WTC11 (cell line): ENCODE results near the gene LRRC4B.

Source experiments
- CBFB ChIP-seq: sonication (generic); formaldehyde crosslinking; IDR thresholded peaks from 2 replicates; pipeline ENCODE4 v1.8.1; 2022; ENCODE audit warnings: mild to moderate bottlenecking, low read depth, missing genetic modification reagents
- CREB1 ChIP-seq: sonication (generic); formaldehyde crosslinking; IDR thresholded peaks from 2 replicates; pipeline ENCODE4 v1.8.0; 2023; ENCODE audit warnings: mild to moderate bottlenecking, missing genetic modification reagents
- ETV6 ChIP-seq: sonication (generic); formaldehyde crosslinking; IDR thresholded peaks from 2 replicates; pipeline ENCODE4 v1.8.1; 2022; ENCODE audit warnings: mild to moderate bottlenecking, missing genetic modification reagents
- FOXJ3 ChIP-seq: sonication (generic); formaldehyde crosslinking; IDR thresholded peaks from 2 replicates; pipeline ENCODE4 v1.9.0; 2021; ENCODE audit warnings: missing genetic modification reagents, mild to moderate bottlenecking, borderline replicate concordance
- FOXK1 ChIP-seq: sonication (generic); formaldehyde crosslinking; IDR thresholded peaks from 2 replicates; pipeline ENCODE4 v1.8.0; 2022; ENCODE audit warnings: mild to moderate bottlenecking, moderate library complexity, missing genetic modification reagents
- RELA ChIP-seq: sonication (generic); formaldehyde crosslinking; IDR thresholded peaks from 2 replicates; pipeline ENCODE4 v1.8.1; 2022; ENCODE audit warnings: missing genetic modification reagents, mild to moderate bottlenecking, borderline replicate concordance
- SP1 ChIP-seq: sonication (generic); formaldehyde crosslinking; conservative IDR thresholded peaks from 2 replicates; pipeline ENCODE4 v1.8.1; 2022; ENCODE audit warnings: missing genetic modification reagents
- TEAD4 ChIP-seq: sonication (generic); formaldehyde crosslinking; IDR thresholded peaks from 2 replicates; pipeline ENCODE4 v1.8.0; 2022; ENCODE audit warnings: mild to moderate bottlenecking, missing genetic modification reagents
- TF ChIP-seq, protein P1 (sequence below): sonication (generic); formaldehyde crosslinking; IDR thresholded peaks from 2 replicates; pipeline ENCODE4 v1.8.0; 2022; ENCODE audit warnings: mild to moderate bottlenecking, missing genetic modification reagents
- TF ChIP-seq, protein P2 (sequence below): fragments of 200-600 bp; IDR thresholded peaks from 2 replicates; pipeline ENCODE4 v1.8.0; 2022; ENCODE audit warnings: antibody characterized with exemption
- TF ChIP-seq, protein P3 (sequence below): sonication (generic); formaldehyde crosslinking; IDR thresholded peaks from 2 replicates; pipeline ENCODE4 v1.8.1; 2023; ENCODE audit warnings: mild to moderate bottlenecking, missing genetic modification reagents, moderate library complexity
- TF ChIP-seq, protein P4 (sequence below): sonication (generic); formaldehyde crosslinking; IDR thresholded peaks from 2 replicates; pipeline ENCODE4 v1.8.1; 2022; ENCODE audit warnings: mild to moderate bottlenecking, moderate library complexity, missing genetic modification reagents
- TF ChIP-seq, protein P5 (sequence below): sonication (generic); formaldehyde crosslinking; IDR thresholded peaks from 2 replicates; pipeline ENCODE4 v1.8.1; 2022; ENCODE audit warnings: low read depth, missing genetic modification reagents, borderline replicate concordance
- TF ChIP-seq, protein P6 (sequence below): sonication (generic); formaldehyde crosslinking; IDR thresholded peaks from 2 replicates; pipeline ENCODE4 v1.8.1; 2022; ENCODE audit warnings: mild to moderate bottlenecking, missing genetic modification reagents, moderate library complexity, borderline replicate concordance

DNA sequence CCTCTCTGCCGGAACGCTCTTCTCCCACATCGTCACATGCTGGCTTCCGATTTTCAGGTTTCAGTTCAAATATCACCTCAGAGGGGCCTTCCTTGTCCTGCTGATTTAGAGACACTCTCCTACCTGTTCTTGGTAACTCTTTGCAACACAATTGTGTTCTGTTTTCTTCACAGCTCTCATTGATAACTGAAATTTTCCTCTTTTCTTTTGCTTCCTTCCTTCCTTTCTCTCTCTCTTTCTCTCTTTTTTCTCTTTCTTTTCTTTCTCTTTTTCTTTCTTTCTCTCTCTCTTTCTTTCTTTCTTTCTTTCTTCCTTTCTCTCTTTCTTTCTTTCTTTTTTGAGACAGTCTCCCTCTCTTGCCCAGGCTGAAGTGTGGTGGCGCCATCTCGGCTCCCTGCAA is 12.0 kb upstream of the LRRC4B start:
- TF ChIP-seq, protein P1, sequence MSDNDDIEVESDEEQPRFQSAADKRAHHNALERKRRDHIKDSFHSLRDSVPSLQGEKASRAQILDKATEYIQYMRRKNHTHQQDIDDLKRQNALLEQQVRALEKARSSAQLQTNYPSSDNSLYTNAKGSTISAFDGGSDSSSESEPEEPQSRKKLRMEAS (CRISPR knock-in tag), result no peak
- TF ChIP-seq, protein P2, sequence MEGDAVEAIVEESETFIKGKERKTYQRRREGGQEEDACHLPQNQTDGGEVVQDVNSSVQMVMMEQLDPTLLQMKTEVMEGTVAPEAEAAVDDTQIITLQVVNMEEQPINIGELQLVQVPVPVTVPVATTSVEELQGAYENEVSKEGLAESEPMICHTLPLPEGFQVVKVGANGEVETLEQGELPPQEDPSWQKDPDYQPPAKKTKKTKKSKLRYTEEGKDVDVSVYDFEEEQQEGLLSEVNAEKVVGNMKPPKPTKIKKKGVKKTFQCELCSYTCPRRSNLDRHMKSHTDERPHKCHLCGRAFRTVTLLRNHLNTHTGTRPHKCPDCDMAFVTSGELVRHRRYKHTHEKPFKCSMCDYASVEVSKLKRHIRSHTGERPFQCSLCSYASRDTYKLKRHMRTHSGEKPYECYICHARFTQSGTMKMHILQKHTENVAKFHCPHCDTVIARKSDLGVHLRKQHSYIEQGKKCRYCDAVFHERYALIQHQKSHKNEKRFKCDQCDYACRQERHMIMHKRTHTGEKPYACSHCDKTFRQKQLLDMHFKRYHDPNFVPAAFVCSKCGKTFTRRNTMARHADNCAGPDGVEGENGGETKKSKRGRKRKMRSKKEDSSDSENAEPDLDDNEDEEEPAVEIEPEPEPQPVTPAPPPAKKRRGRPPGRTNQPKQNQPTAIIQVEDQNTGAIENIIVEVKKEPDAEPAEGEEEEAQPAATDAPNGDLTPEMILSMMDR, result no peak
- TF ChIP-seq FOXJ3 (CRISPR knock-in tag), result no peak
- no peak for TF ChIP-seq CBFB (CRISPR knock-in tag)
- no peak for TF ChIP-seq ETV6 (CRISPR knock-in tag)
- TF ChIP-seq, protein P3, sequence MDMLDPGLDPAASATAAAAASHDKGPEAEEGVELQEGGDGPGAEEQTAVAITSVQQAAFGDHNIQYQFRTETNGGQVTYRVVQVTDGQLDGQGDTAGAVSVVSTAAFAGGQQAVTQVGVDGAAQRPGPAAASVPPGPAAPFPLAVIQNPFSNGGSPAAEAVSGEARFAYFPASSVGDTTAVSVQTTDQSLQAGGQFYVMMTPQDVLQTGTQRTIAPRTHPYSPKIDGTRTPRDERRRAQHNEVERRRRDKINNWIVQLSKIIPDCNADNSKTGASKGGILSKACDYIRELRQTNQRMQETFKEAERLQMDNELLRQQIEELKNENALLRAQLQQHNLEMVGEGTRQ, result no peak
- TF ChIP-seq, protein P4, sequence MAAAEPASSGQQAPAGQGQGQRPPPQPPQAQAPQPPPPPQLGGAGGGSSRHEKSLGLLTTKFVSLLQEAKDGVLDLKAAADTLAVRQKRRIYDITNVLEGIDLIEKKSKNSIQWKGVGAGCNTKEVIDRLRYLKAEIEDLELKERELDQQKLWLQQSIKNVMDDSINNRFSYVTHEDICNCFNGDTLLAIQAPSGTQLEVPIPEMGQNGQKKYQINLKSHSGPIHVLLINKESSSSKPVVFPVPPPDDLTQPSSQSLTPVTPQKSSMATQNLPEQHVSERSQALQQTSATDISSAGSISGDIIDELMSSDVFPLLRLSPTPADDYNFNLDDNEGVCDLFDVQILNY (CRISPR knock-in tag), result no peak
- no peak for TF ChIP-seq RELA (CRISPR knock-in tag)
- no peak for TF ChIP-seq FOXK1 (CRISPR knock-in tag)
- TF ChIP-seq, protein P5, sequence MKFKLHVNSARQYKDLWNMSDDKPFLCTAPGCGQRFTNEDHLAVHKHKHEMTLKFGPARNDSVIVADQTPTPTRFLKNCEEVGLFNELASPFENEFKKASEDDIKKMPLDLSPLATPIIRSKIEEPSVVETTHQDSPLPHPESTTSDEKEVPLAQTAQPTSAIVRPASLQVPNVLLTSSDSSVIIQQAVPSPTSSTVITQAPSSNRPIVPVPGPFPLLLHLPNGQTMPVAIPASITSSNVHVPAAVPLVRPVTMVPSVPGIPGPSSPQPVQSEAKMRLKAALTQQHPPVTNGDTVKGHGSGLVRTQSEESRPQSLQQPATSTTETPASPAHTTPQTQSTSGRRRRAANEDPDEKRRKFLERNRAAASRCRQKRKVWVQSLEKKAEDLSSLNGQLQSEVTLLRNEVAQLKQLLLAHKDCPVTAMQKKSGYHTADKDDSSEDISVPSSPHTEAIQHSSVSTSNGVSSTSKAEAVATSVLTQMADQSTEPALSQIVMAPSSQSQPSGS (CRISPR knock-in tag), result no peak
- TF ChIP-seq, protein P6, sequence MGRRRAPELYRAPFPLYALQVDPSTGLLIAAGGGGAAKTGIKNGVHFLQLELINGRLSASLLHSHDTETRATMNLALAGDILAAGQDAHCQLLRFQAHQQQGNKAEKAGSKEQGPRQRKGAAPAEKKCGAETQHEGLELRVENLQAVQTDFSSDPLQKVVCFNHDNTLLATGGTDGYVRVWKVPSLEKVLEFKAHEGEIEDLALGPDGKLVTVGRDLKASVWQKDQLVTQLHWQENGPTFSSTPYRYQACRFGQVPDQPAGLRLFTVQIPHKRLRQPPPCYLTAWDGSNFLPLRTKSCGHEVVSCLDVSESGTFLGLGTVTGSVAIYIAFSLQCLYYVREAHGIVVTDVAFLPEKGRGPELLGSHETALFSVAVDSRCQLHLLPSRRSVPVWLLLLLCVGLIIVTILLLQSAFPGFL, result no peak
- TF ChIP-seq TEAD4, result no peak
- TF ChIP-seq SP1 (CRISPR knock-in tag), result no peak
- no peak for TF ChIP-seq CREB1
